ENCODE measurements around the gene SCG3.

DNA sequence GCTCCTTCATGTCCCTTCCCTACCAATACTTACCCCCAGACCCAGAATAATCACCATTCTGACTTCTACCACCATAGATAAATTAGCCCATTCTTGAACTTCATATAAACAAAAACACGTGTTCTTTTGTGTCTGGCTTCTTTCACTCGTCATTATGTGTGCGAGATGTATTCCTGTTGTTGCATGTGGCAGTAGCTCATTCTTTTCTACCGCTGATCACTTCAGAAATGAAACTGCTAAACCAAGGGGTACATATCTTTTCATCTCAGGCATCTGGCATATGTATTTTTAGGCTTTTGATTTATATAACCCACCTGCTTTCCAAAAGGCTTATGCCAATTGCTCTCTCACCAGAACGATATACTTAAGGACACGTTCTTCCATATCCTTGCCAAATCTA, 13.8 kb upstream of the SCG3 start:
- peak; percentile 70; the same call in 1 of the 2 replicates for TF ChIP-seq RCOR1 (IDR thresholded peaks at IDR 0.05; ENCODE audit: low read length)
- TF ChIP-seq RXRA (IDR thresholded peaks at IDR 0.05; ENCODE audit: borderline replicate concordance, low read depth), result no peak
- TF ChIP-seq, protein P1, sequence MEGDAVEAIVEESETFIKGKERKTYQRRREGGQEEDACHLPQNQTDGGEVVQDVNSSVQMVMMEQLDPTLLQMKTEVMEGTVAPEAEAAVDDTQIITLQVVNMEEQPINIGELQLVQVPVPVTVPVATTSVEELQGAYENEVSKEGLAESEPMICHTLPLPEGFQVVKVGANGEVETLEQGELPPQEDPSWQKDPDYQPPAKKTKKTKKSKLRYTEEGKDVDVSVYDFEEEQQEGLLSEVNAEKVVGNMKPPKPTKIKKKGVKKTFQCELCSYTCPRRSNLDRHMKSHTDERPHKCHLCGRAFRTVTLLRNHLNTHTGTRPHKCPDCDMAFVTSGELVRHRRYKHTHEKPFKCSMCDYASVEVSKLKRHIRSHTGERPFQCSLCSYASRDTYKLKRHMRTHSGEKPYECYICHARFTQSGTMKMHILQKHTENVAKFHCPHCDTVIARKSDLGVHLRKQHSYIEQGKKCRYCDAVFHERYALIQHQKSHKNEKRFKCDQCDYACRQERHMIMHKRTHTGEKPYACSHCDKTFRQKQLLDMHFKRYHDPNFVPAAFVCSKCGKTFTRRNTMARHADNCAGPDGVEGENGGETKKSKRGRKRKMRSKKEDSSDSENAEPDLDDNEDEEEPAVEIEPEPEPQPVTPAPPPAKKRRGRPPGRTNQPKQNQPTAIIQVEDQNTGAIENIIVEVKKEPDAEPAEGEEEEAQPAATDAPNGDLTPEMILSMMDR (IDR thresholded peaks at IDR 0.05), result no peak
- TF ChIP-seq EP300 (IDR thresholded peaks at IDR 0.05; ENCODE audit: borderline replicate concordance in 1 of 2, low read depth in 1 of 2, low read length in 1 of 2), result peak in 1 of 2 experiments; percentile 76; a peak in 2 of 4 replicates
- TF ChIP-seq EZH2phosphoT487 (IDR thresholded peaks at IDR 0.05; ENCODE audit: borderline replicate concordance, low read depth), result no peak
- TF ChIP-seq TAF1 (IDR thresholded peaks at IDR 0.05; ENCODE audit: borderline replicate concordance, low read depth, low read length), result no peak
- TF ChIP-seq RAD21 (IDR thresholded peaks at IDR 0.05; ENCODE audit: low read length), result no peak
- TF ChIP-seq, protein P2, sequence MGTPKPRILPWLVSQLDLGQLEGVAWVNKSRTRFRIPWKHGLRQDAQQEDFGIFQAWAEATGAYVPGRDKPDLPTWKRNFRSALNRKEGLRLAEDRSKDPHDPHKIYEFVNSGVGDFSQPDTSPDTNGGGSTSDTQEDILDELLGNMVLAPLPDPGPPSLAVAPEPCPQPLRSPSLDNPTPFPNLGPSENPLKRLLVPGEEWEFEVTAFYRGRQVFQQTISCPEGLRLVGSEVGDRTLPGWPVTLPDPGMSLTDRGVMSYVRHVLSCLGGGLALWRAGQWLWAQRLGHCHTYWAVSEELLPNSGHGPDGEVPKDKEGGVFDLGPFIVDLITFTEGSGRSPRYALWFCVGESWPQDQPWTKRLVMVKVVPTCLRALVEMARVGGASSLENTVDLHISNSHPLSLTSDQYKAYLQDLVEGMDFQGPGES (IDR thresholded peaks at IDR 0.05; ENCODE audit: low read depth, low read length), result no peak
- no peak for TF ChIP-seq MEF2A (IDR thresholded peaks at IDR 0.05; ENCODE audit: borderline replicate concordance, low read depth)
- TF ChIP-seq, protein P3, sequence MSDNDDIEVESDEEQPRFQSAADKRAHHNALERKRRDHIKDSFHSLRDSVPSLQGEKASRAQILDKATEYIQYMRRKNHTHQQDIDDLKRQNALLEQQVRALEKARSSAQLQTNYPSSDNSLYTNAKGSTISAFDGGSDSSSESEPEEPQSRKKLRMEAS (IDR thresholded peaks at IDR 0.05; ENCODE audit: low read depth), result no peak
- TF ChIP-seq, protein P4, sequence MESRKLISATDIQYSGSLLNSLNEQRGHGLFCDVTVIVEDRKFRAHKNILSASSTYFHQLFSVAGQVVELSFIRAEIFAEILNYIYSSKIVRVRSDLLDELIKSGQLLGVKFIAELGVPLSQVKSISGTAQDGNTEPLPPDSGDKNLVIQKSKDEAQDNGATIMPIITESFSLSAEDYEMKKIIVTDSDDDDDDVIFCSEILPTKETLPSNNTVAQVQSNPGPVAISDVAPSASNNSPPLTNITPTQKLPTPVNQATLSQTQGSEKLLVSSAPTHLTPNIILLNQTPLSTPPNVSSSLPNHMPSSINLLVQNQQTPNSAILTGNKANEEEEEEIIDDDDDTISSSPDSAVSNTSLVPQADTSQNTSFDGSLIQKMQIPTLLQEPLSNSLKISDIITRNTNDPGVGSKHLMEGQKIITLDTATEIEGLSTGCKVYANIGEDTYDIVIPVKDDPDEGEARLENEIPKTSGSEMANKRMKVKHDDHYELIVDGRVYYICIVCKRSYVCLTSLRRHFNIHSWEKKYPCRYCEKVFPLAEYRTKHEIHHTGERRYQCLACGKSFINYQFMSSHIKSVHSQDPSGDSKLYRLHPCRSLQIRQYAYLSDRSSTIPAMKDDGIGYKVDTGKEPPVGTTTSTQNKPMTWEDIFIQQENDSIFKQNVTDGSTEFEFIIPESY (IDR thresholded peaks at IDR 0.05; ENCODE audit: borderline replicate concordance, low read depth), result no peak
- TF ChIP-seq FOXM1 (IDR thresholded peaks at IDR 0.05; ENCODE audit: low read depth), result no peak
